Spinal cord (tissue), 10 donors: ENCODE measurements around the gene CDRT4. TPM values are rescaled to one million over a fixed set of nuclear protein-coding genes. Genes with fewer than 3 reads are reported as not detected.

ENCODE experiments used
- DNase-seq, 6 donors: peaks; one replicate each; pipeline versions ENCODE4 v3.0.0 to v3.0.0-alpha.2; 2013 to 2015; ENCODE audit warnings: low spot score in 6 of 6, low read depth in 4 of 6
- H3K27ac ChIP-seq: one replicate; pipeline ENCODE4 v1.5.1; 2013; ENCODE audit warnings: low read depth, low read length, control low read depth
- H3K27me3 ChIP-seq: one replicate; pipeline ENCODE4 v1.6.1; 2013; ENCODE audit warnings: low read length; ENCODE audit not compliant: control insufficient read depth, insufficient read depth
- H3K36me3 ChIP-seq: one replicate; pipeline ENCODE4 v1.6.1; 2013; ENCODE audit warnings: low read length; ENCODE audit not compliant: control insufficient read depth, insufficient read depth
- H3K4me1 ChIP-seq: one replicate; pipeline ENCODE4 v1.6.1; 2013; ENCODE audit warnings: low read length; ENCODE audit not compliant: control insufficient read depth, insufficient read depth
- H3K4me3 ChIP-seq: one replicate; pipeline ENCODE4 v1.5.1; 2013; ENCODE audit warnings: low read depth, low read length, control low read depth
- H3K9me3 ChIP-seq: one replicate; pipeline ENCODE4 v1.6.1; 2013; ENCODE audit warnings: low read length; ENCODE audit not compliant: control insufficient read depth, insufficient read depth
- WGBS: methylation state at CpG from one replicate; pipeline ENCODE4 v1.1.5; 2013; ENCODE audit warnings: missing lambda C conversion rate; ENCODE audit not compliant: insufficient coverage; 5-methylcytosine and 5-hydroxymethylcytosine counted together
- long read RNA-seq, 4 donors: transcript quantifications; one replicate each; lab custom pipeline, GENCODE V29; 2026
- polyA plus RNA-seq, 2 donors: library from polyadenylated mRNA; unstranded; fragments of 120-200 nt; gene quantifications; one replicate each; pipeline ENCODE4 v1.2.1, GENCODE V29; 2013; ENCODE audit not compliant: insufficient read length in 2 of 2
- total RNA-seq, 2 donors: library from RNA; depleted of rRNA in 1 of 2; stranded (reverse); fragments of 120-200 nt in 1 of 2; fragments of >200 nt in 1 of 2; gene quantifications; one replicate each; pipeline versions ENCODE4 v1.2.3 to v1.2.4, GENCODE V29; 2013 to 2014
- donor health status: healthy.

The CDRT4 gene
- total RNA-seq (1 to 10 TPM; 2.0 to 6.7 TPM), polyA plus RNA-seq (10 to 100 TPM in 1 of 2 donors, 1 to 10 TPM in 1; 2.8 to 17.2 TPM)
- long read RNA-seq, donor 1, transcript CDRT4-203 (3 exons, 632 nt) = major isoform, 5 of 5 reads
- long read RNA-seq, donor 1, partial matches to known transcripts = 0 of 5 reads
- long read RNA-seq, donor 1, other reads (novel, unspliced or antisense) = 0 of 5 reads
- long read RNA-seq, donor 2, partial matches to known transcripts = 0 of 1 reads
- long read RNA-seq, donor 2, other reads (novel, unspliced or antisense) = 0 of 1 reads
- long read RNA-seq, donor 3, partial matches to known transcripts = 0 of 1 reads
- long read RNA-seq, donor 3, other reads (novel, unspliced or antisense) = 0 of 1 reads
- long read RNA-seq, donor 4, transcript CDRT4-203 (3 exons, 632 nt) = major isoform, 5 of 5 reads
- long read RNA-seq, donor 4, partial matches to known transcripts = 0 of 5 reads
- long read RNA-seq, donor 4, other reads (novel, unspliced or antisense) = 0 of 5 reads

DNA sequence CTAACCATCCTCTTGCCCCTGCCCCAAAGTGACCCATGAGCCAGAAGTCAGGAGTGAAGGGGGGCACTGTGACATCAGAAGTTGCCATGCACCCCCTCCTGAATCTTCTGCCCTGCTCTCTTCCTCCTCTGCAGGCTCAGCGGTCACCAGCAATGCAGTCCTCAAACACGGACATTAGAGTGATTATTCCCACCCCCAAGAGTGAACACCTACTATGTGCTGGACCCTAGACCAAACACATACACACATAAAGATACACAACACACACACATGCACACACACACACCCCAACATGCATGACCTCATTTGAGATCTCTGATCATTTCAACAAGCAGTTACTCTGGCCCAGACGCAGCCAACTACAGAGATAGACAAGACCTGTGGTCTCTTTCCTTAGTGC lies at the start of gene CDRT4:
Gene CDRT4, minus strand, starts transcription at position 30 of the 400 bp plus-strand sequence. CDS start 27,383 bp downstream, outside the sequence.
- Histone ChIP-seq H3K36me3 (peaks cover 3% of the 10 kb centered on the region), H3K27me3 (no peaks in the 10 kb centered on the region), H3K9me3 (no peaks in the 10 kb centered on the region), H3K27ac (no peak within 1 kb of the TSS), H3K4me3 (no peak within 1 kb of the TSS), H3K4me1 (peaks cover 41% of the 10 kb centered on the region)
- DNase-seq = no peak
- 94% methylated on average over 3 of the region's 3 CpGs for WGBS

DNA sequence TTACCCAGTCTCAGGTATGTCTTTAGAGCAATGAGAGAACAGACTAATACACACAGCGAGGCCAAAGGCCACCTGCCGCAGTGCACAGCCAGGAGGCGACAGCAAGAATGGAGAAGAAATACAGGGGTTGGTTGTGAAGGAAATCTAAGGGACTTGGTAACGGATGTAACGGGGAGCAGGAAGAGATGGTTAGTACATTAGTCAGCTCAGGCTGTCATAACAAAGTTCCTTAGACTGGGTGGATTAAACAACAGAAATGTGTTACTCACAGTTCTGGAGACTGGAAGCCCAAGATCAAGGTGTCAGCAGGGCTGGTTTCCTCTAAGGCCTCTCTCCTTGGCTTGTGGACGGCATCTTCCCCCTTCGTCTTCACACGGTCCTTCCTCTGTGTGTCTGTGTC lies 48.7 kb upstream of the CDRT4 start:
- no peaks in the 10 kb centered on the region for H3K27me3 ChIP-seq
- H3K36me3 ChIP-seq = peaks cover 19% of the 10 kb centered on the region
- H3K9me3 ChIP-seq = no peaks in the 10 kb centered on the region
- H3K4me3 ChIP-seq = no peak overlapping the region
- DNase-seq = no peak
- peaks cover 4% of the 10 kb centered on the region for H3K4me1 ChIP-seq
- 98% methylated on average over 8 of the region's 8 CpGs for WGBS
- H3K27ac ChIP-seq = no peak overlapping the region

DNA sequence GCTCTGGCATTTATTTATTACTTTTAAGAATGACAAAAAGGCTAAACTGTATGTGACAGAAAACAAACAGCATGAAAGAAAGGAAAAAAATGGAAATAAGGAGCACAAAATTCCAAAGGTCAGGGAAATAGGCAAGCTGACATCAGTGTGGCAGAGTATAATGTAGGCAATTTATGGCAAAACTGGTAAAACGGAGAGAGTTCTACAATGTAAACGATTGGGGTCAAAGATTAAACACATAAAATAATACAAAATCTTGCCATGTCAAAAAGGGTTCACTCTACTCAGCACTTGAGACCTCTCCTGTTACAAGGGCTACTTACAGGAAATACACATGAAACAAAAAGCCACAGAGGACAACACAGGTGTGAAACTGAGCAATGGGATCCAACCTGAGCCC lies 47.0 kb upstream of the CDRT4 start:
- Histone ChIP-seq H3K36me3 (peaks cover 17% of the 10 kb centered on the region), H3K4me1 (peaks cover 4% of the 10 kb centered on the region), H3K27ac (peak overlapping the region; percentile 76), H3K9me3 (no peaks in the 10 kb centered on the region), H3K27me3 (no peaks in the 10 kb centered on the region), H3K4me3 (no peak overlapping the region)
- WGBS = no CpG with 5 or more reads among the region's 2 CpGs
- no peak for DNase-seq

DNA sequence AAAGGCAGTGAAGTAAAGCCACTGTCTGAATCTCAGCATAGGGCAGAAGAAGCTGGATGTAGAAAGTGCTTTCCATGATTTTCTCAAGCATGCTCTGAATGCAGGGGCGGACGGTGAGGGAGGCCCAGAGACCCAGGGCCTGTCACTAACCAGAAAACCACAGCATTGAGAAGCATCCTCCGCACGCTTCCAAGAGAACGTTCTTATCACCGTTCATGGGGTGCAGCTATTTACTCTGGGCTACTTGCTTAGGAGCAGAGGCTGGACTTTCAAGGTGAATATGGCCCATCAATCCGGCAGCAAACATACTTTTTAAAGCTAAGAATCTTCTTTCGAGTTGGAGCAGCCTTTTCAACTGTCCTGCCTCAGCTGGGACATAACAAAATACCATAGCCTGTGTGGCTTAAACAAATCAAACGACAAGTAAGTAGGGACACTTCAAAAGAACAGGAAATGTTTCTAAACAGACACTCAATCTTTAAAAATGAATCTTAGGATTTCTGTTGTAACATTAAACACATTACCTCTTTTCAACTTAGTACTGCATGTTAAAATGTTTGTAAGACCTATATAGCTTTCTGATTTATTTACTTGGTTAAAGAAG lies 46.5 kb upstream of the CDRT4 start:
- Histone ChIP-seq H3K4me1 (peaks cover 4% of the 10 kb centered on the region), H3K36me3 (peaks cover 14% of the 10 kb centered on the region), H3K9me3 (no peaks in the 10 kb centered on the region), H3K4me3 (no peak overlapping the region), H3K27ac (peak overlapping the region; percentile 76), H3K27me3 (no peaks in the 10 kb centered on the region)
- no peak for DNase-seq
- 73% methylated on average over 8 of the region's 9 CpGs for WGBS

DNA sequence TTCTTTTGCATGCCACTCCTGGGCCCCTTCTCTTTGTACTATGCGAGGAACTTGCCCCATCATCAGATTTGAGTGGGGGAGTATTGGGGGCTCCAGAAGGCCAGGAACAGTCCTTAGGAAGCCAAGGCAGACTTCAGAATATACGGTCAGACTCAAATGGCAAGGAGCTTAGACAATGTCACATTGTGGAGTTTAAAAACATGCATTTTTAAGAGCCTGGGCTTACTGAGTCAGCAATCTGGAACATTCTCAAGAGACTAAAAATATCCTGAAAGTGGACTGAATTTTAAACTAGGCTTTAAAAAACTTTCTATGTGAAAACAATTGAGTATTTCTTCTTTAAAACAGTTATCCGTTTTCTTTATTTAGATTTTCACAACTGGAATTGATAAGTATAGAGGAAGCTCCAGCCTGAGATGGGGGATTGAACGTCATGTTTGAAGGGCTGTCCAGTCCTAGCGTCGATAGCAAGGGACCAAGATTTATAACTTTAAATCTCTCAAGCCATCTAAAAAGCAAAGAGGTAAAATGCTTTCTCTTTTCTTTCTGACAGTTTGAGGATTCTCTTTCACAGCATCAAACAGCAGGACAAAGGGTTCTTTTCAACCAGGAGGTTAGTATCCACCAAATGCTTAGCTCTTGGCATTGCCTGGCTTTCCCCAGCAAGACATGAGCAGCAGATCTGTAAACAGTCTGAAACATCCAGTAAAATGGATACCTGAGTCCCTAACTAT lies 45.8 kb upstream of the CDRT4 start:
- Histone ChIP-seq H3K27ac (peak overlapping the region; percentile 76), H3K4me1 (peaks cover 4% of the 10 kb centered on the region), H3K9me3 (no peaks in the 10 kb centered on the region), H3K27me3 (no peaks in the 10 kb centered on the region), H3K4me3 (no peak overlapping the region), H3K36me3 (peaks cover 16% of the 10 kb centered on the region)
- peak in 1 of 6 donors; percentile 36 for DNase-seq
- 44% methylated on average over 1 of the region's 6 CpGs for WGBS

DNA sequence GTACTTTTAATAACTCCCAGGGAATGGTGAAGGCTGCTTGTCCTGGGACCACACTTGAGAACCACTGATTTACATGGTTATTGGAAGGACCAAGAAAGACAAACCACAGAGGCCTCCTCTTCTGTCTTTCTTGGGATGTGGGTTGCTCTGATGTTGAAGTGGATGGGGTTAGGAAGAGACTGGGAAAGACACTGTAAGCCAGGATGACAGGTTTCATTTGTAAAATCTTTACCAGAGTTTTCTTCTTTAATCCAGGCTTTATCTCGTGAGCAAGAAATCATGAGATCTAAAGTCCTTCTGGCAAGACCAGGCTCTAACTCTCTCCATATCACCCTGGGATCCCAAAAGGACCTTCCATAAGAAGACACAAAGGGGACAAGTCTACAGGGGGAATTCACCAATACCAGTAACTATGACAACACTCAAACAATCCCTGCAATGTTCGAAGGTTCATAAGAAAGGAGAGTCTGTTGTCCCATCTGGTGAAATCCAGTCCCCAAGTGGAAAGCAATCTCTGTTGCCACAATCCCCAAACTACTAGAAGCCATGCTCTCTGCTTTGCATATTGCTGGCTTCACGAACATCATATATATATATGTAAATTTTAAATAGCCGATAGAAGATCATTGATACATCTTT lies 44.8 kb upstream of the CDRT4 start:
- Histone ChIP-seq H3K36me3 (peaks cover 18% of the 10 kb centered on the region), H3K27ac (peak overlapping the region; percentile 76), H3K27me3 (no peaks in the 10 kb centered on the region), H3K4me3 (no peak overlapping the region), H3K9me3 (no peaks in the 10 kb centered on the region), H3K4me1 (peaks cover 4% of the 10 kb centered on the region)
- DNase-seq = no peak
- WGBS = no CpG with 5 or more reads among the region's 4 CpGs

DNA sequence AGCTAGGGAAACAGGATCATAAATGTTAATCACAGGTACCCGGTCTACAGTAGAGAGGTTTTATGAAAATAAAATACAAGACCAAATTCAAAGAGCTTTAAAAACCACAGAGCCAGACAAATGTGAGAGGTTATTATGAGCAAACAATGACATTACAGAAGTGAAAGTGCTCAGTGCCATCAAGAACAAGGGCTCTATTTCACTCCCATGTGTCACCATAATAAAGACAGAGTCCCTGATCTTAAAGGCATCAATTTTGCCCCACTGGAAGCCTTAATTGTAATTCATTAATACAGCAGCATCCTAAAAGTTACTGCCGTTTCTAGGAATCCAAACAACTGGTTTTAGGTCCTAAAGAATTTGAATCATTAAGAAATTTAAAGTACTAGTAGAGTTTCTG lies 43.7 kb upstream of the CDRT4 start:
- Histone ChIP-seq H3K27ac (no peak overlapping the region), H3K4me1 (peaks cover 4% of the 10 kb centered on the region), H3K36me3 (peaks cover 16% of the 10 kb centered on the region), H3K4me3 (no peak overlapping the region), H3K27me3 (no peaks in the 10 kb centered on the region), H3K9me3 (no peaks in the 10 kb centered on the region)
- DNase-seq = no peak
- no CpG with 5 or more reads among the region's 2 CpGs for WGBS

DNA sequence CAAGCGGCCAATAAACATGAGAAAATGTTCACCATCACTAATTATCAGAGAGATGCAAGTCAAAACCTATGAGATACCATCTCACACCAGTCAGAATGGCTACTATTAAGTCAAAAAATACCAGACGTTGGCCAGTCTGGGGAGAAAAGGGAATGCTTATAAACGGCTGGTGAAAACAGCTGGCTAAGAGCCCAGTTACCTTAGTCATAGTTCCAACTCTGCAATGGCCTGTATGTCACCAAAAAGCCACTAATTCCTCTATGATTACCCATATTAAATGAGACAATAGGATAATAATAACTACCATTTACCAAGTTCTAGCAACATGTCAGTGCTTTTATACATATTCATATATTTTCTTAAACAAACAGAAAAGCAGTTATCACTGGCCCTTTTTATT lies 42.9 kb upstream of the CDRT4 start:
- WGBS = no CpG with 5 or more reads among the region's 3 CpGs
- Histone ChIP-seq H3K4me1 (peaks cover 4% of the 10 kb centered on the region), H3K36me3 (peaks cover 10% of the 10 kb centered on the region), H3K27ac (no peak overlapping the region), H3K9me3 (no peaks in the 10 kb centered on the region), H3K4me3 (no peak overlapping the region), H3K27me3 (no peaks in the 10 kb centered on the region)
- no peak for DNase-seq

DNA sequence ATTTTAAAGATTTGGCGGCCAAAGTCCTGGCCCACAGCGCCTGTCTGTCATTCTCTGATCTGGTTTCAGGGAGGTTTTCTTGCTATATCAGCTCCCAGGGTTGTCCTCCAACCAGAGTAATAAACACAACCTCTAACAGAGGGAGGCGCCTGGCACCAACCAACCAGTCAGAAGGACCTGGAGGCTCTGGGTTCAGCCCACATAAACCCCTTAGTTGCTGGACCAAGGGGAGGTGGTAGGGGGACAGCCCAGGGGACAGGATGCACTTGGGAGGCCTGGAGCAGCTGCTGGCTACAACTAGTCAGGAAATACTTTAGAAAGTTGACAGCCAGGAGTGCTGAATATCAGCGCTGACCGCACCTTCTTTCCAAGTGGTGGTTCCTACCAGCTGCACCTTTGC lies 41.7 kb upstream of the CDRT4 start:
- 96% methylated on average over 4 of the region's 5 CpGs for WGBS
- Histone ChIP-seq H3K9me3 (no peaks in the 10 kb centered on the region), H3K36me3 (peaks cover 8% of the 10 kb centered on the region), H3K27ac (no peak overlapping the region), H3K4me3 (no peak overlapping the region), H3K27me3 (no peaks in the 10 kb centered on the region), H3K4me1 (peaks cover 4% of the 10 kb centered on the region)
- no peak for DNase-seq
